ENCODE results near the gene CREM.

GRCh38 chr10:35152992-35153391, 26.3 kb downstream of the CREM start:
- TF ChIP-seq, protein P1, sequence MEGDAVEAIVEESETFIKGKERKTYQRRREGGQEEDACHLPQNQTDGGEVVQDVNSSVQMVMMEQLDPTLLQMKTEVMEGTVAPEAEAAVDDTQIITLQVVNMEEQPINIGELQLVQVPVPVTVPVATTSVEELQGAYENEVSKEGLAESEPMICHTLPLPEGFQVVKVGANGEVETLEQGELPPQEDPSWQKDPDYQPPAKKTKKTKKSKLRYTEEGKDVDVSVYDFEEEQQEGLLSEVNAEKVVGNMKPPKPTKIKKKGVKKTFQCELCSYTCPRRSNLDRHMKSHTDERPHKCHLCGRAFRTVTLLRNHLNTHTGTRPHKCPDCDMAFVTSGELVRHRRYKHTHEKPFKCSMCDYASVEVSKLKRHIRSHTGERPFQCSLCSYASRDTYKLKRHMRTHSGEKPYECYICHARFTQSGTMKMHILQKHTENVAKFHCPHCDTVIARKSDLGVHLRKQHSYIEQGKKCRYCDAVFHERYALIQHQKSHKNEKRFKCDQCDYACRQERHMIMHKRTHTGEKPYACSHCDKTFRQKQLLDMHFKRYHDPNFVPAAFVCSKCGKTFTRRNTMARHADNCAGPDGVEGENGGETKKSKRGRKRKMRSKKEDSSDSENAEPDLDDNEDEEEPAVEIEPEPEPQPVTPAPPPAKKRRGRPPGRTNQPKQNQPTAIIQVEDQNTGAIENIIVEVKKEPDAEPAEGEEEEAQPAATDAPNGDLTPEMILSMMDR (IDR thresholded peaks at IDR 0.05): no peak
- no peak for TF ChIP-seq POLR2A (IDR thresholded peaks at IDR 0.05)

Data from lower leg skin (tissue), 3 donors.